ENCODE measurements around the gene ZNF776.
"Not testable (repeated sequence)": the region's sequence is repeated elsewhere in the genome, so short reads cannot be mapped to it uniquely, and the experiment has no call there.

The ZNF776 gene

DNA sequence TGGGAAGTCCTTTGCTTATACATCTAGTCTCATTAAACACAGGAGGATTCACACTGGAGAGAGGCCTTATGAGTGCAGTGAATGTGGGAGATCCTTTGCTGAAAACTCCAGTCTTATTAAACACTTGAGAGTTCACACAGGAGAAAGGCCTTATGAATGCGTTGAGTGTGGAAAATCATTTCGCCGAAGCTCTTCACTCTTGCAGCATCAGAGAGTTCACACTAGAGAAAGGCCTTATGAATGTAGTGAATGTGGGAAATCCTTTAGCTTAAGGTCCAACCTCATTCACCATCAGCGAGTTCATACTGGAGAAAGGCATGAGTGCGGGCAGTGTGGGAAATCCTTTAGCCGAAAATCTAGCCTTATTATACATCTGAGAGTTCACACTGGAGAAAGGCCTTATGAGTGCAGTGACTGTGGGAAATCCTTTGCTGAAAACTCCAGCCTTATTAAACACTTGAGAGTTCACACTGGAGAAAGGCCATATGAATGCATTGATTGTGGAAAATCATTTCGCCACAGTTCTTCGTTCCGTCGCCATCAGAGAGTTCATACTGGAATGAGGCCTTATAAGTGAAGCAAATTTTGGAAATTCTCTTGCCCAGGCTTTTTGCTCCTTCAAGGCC lies 32.7 kb downstream of the ZNF776 start:
- no peak for DNase-seq

GRCh38 chr19:57786286-57786685 lies 39.7 kb downstream of the ZNF776 start:
- DNase-seq, result no peak

DNA sequence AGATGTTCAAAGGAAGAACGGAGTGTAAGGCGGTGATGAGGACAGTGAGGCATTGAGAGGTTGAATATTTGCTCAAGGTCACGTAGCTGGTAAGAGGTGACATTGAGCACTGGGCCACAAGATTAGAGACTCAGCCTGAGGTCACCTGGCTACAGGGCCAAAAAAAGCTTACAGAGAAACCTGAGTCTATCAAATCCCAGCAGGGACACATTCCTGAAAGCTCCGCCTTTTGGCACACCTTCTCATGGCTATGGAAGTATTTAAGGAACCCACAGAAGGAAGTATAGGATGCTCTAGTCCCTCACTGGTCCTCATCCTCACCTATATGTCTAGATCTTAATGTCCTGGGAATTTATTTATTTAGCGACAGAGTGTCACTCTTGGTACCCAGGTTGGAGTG lies 40.3 kb downstream of the ZNF776 start:
- no peak for DNase-seq

- DNase-seq, result no peak
Measured at GRCh38 chr19:57788114-57788692, 41.6 kb downstream of the ZNF776 start.

GRCh38 chr19:57789288-57789687 lies 42.7 kb downstream of the ZNF776 start:
- no peak for DNase-seq

DNA sequence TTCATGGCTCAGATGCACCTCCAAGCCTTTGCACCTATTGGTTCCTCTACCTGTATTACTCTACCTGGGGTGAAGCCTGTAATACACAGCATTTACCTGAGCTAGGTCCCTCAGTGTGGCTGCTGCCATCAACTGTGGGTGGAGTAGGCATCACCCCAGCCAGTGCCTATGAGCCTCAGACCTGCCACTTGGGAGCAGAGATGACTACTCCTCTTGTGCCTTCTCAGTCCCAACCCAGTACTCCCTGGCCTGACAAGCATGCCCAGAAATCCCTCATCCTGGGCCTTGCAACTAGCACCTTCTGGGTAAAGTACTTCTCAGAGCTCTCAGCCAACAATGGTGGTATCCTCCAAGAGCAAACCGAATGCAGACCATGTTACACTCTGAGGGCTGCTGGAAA lies 50.0 kb downstream of the ZNF776 start:
- not testable (repeated sequence) for DNase-seq

DNA sequence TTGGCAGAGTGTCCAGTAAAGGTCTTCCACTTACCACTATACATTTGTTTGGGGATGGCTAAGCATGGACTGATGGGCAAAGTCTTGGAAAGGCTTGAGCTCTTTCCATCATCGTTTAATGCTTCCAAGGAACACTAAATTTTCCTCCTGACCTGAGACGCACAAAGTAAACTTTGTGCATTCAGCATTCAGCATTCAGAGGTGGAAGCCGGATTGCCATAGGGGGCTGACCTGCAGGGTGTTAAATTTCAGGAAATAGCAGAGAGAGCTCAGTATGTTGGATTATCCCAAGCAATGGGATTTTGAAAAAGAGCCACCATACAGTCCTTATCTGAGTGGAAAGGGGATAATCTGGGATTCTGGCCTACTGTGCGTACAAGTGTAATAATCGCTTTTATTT lies 54.1 kb downstream of the ZNF776 start:
- DNase-seq, result no peak

DNA sequence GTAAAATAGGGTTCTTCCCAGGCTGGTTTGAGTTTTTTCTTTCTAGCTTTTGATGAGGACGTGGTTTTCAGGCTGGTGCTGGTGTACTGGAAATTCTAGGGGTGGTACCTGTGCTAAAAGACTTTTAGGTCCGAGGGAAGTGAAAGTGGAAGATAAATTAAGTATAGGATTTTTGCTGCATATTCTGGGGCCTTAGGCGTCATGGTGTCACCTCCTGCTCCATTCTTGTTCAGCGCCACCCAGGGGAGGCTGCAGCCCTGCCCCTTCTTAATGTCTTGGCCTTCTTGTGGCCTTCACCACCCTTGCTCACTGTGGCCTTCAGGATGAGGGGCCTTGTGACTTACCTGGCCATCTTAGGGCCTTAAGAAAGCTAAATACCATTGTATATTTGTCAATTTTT lies 55.7 kb downstream of the ZNF776 start:
- no peak for DNase-seq

DNA sequence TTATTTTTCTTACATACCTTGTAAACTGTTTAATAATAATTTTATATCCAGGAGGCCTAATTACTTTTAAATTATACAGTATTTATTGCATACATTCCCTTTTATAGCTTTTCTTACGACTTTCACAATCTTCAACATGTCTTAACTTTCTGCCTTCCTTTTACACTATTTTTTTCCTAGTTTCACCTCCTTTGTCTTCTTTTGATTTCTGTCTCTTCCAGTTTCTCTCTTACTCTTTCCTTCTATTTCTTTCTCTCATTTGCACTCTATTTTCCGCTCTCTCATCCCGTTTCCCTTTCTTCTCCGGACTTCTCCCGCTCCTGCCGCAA lies 56.6 kb downstream of the ZNF776 start:
- no peak for DNase-seq

DNA sequence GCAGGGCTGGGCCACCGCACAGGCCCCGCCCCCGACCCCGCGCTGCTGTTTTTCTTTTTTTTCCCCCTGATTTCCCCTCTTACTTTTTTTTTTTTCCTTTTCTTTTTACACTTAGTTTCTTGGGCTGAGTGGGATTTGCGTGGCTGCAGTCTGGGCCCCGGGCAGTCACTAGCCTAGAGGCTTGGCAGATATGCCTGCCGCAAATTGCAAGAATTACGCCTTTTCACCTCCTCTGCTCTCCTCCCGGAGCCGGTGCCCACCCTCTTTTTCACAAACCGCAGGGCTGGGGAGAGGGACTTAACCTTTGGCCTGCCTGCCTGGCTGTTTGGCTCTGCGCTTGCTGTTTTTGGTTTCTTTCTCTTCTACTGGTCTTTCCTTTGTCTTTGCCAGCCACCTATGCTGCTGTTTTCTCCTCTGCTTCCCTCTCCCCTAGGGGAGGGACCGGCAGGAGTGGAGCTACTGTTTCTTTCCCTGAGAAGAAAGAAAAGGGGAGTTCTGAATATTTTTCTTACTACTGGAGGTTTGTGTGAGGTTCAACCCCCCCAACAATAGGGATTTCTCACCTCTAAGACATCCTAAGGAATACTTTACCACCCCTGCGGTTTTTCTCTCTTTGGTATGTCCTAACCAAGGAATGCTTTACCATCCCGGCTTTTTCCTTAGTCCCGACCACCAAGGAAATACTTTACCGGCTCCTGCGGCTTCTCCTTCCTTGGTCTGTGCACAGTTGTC lies 57.1 kb downstream of the ZNF776 start:
- DNase-seq, result no peak

DNA sequence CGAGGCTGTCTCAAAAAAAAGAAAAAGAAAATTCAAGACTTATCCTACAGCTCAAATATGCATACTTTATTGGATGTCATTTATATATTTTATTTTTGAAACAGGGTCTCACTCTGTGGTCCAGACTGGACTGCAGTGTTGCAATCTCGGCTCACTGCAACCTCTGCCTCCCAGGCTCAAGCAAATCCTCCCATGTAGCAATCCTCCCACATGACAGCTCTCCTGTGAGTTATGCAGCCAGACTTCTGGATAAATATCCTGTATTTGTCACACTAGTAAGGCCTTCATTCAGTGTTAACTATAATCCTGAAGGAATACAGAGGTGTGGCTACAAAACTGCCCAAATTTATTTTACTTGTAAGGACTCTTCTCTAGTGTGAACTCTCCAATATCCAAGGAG lies 60.9 kb downstream of the ZNF776 start:
- DNase-seq, result no peak
